DOHH2 (cell line): ENCODE results near the gene CEMIP2.

Source experiments
- EZH2phosphoT487 ChIP-seq: fragments of 200-600 bp; sonication (generic); IDR thresholded peaks from 2 replicates; pipeline ENCODE4 v1.6.1; 2017; ENCODE audit warnings: borderline replicate concordance, mild to moderate bottlenecking, antibody characterized with exemption, low read length, moderate library complexity, mixed read lengths
- TF ChIP-seq, protein P1 (sequence below): fragments of 200-600 bp; sonication (generic); IDR thresholded peaks from one replicate; pipeline ENCODE4 v1.5.1; 2014; ENCODE audit warnings: antibody characterized with exemption, mild to moderate bottlenecking, low read depth, low read length; ENCODE audit not compliant: poor library complexity, severe bottlenecking

DNA sequence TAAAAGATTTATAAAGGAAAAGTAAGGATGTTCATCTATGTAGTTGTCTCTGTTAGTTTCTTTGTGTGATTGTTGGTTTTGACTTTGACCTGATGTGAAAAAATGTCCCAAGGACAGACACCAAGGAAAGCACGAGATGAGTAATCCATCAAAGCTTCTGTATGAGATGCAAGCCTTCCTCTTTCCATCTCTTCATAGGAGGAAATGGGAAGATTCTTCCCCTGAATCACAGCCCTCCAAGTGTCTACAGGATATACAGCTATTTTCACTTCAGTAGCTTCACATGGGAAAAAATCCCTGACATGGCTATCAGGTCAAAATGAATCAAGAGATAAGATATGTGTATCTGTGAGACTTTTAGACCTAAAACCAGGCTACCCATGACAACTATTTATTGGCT, 29.0 kb upstream of the CEMIP2 start:
- TF ChIP-seq, protein P1, sequence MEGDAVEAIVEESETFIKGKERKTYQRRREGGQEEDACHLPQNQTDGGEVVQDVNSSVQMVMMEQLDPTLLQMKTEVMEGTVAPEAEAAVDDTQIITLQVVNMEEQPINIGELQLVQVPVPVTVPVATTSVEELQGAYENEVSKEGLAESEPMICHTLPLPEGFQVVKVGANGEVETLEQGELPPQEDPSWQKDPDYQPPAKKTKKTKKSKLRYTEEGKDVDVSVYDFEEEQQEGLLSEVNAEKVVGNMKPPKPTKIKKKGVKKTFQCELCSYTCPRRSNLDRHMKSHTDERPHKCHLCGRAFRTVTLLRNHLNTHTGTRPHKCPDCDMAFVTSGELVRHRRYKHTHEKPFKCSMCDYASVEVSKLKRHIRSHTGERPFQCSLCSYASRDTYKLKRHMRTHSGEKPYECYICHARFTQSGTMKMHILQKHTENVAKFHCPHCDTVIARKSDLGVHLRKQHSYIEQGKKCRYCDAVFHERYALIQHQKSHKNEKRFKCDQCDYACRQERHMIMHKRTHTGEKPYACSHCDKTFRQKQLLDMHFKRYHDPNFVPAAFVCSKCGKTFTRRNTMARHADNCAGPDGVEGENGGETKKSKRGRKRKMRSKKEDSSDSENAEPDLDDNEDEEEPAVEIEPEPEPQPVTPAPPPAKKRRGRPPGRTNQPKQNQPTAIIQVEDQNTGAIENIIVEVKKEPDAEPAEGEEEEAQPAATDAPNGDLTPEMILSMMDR: no peak
- TF ChIP-seq EZH2phosphoT487: no peak
